Natural killer cell (primary cell): ENCODE data around the gene PEDS1. TPM values are rescaled to one million over a fixed set of nuclear protein-coding genes. Genes with fewer than 3 reads are reported as not detected.
A peak's percentile ranks its signal among the peaks of the same experiment; 100 is the strongest.
"Not testable (repeated sequence)": the region's sequence is repeated elsewhere in the genome, so short reads cannot be mapped to it uniquely, and the experiment has no call there.

Experiments used
- ATAC-seq, 3 donors: fragments of 150-1000 bp in 2 of 3; fragments of 200-7000 bp in 1 of 3; cut with Tn5 transposase; 1 replicate in 1 of 3; 2 replicates in 2 of 3; pipeline ENCODE4 v1.10.0; 2021; ENCODE audit warnings: mild to moderate bottlenecking in 2 of 3, moderate library complexity in 2 of 3
- DNase-seq, 2 donors: peaks; one replicate each; pipeline versions ENCODE4 v3.0.0 to v3.0.0-alpha.2; 2013 to 2021; ENCODE audit warnings: mixed read lengths in 1 of 2
- H3K27ac ChIP-seq: one replicate; pipeline ENCODE4 v1.5.1; 2013; ENCODE audit warnings: mild to moderate bottlenecking, low read length
- H3K27me3 ChIP-seq: one replicate; pipeline ENCODE4 v1.6.1; 2013; ENCODE audit warnings: low read length; ENCODE audit not compliant: control insufficient read depth, insufficient read depth
- H3K36me3 ChIP-seq: one replicate; pipeline ENCODE4 v1.6.1; 2013; ENCODE audit warnings: low read length; ENCODE audit not compliant: control insufficient read depth, insufficient read depth
- H3K4me1 ChIP-seq: one replicate; pipeline ENCODE4 v1.6.1; 2013; ENCODE audit warnings: low read length; ENCODE audit not compliant: control insufficient read depth, insufficient read depth
- H3K4me3 ChIP-seq: one replicate; pipeline ENCODE4 v1.5.1; 2013; ENCODE audit warnings: low read length
- H3K9me3 ChIP-seq: one replicate; pipeline ENCODE4 v1.6.1; 2013; ENCODE audit warnings: low read length; ENCODE audit not compliant: control insufficient read depth, insufficient read depth
- H3K27ac Mint-ChIP-seq, 2 donors: one replicate each; pipeline ENCODE4 v1.8.0; 2022; ENCODE audit warnings: mild to moderate bottlenecking in 2 of 2, mixed read lengths in 2 of 2, moderate library complexity in 1 of 2
- H3K27me3 Mint-ChIP-seq, 2 donors: one replicate each; pipeline ENCODE4 v1.8.0; 2022; ENCODE audit warnings: low read depth in 2 of 2, mixed read lengths in 2 of 2
- H3K36me3 Mint-ChIP-seq: one replicate; pipeline ENCODE4 v1.8.0; 2022; ENCODE audit warnings: mixed read lengths
- H3K4me1 Mint-ChIP-seq, 2 donors: one replicate each; pipeline ENCODE4 v1.8.0; 2022; ENCODE audit warnings: mixed read lengths in 2 of 2
- H3K4me3 Mint-ChIP-seq: one replicate; pipeline ENCODE4 v1.8.0; 2022; ENCODE audit warnings: mild to moderate bottlenecking, moderate library complexity, mixed read lengths
- H3K9me3 Mint-ChIP-seq, 2 donors: one replicate each; pipeline ENCODE4 v1.8.0; 2022; ENCODE audit warnings: mixed read lengths in 2 of 2
- WGBS: methylation state at CpG from one replicate; pipeline ENCODE4 v1.1.7; 2013; ENCODE audit warnings: missing lambda C conversion rate; ENCODE audit not compliant: insufficient coverage; 5-methylcytosine and 5-hydroxymethylcytosine counted together
- intact Hi-C: fragments of 100-400 bp; cut with micrococcal nuclease; formaldehyde crosslinking; loops from one replicate; pipeline ENCODE4 v1.14.2; 2022
- total RNA-seq, 4 donors: library from RNA; stranded (reverse); fragments of 120-200 nt in 1 of 4; gene quantifications; one replicate each; pipeline versions ENCODE4 v1.2.3 to v1.2.4, GENCODE V29; 2013 to 2022
- TF ChIP-seq, protein P1 (sequence below): fragments of 200-600 bp; IDR thresholded peaks from one replicate; pipeline ENCODE4 v1.8.0; 2022; ENCODE audit warnings: antibody characterized with exemption

PEDS1 gene
- total RNA-seq, result 10 to 100 TPM; 27.4 to 32.8 (median 31.5) TPM
- 19.5 TPM for total RNA-seq (2013)

DNA sequence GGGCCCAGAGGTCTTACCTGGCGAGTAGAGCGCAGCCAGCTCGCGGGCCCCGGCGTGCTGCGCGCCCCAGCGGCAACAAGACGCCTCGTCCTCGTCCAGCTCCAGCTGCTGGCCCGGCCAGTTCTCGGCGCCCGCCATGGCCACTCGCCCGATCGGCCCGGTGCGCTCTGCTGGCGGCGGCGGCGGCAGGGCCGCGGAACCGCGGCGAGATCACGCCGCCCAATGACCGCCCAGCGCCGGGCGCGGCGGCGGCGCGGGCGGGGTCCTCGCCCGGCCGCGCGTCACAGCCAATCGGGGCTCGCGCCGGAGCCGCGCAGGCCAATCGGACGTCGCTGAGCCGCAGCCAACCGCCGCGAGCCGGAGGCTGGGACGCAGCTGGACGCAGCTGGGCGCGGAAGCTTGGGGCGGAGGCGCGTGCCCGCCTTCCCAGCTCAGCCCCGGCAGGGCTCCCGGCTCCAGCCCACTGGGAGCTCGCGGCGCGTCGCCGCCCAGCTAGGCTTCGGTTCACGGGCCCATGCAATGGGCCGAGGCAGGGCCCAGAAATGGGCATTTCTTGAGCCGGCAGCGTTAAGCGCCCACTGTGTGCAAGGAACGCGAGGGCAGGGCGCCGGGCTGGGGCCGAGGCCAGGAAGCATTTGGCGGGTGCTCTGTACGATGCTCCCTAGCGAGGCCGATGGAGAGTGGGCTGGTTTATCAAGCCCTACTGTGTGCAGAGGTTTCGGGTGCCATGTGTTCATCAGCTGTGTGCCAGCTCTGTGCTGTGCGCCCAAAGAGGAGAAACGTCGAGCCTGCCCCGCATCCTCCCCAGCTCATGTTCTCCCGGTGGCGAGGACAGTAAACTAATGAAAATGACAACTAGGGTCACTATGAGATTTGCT is at the start of gene PEDS1:
PEDS1 (minus strand) TSS at position 224 of the 878 bp plus-strand sequence; CDS start at position 138, 86 bp downstream.
- WGBS, result 3% methylated on average over 99 of the region's 99 CpGs
- ATAC-seq, result peak; percentile 96 to 99 (median 98)
- H3K36me3 Mint-ChIP-seq, result no peaks in the 10 kb centered on the region
- H3K27ac Mint-ChIP-seq, result peak within 1 kb of the TSS; percentile 65 to 96
- peak within 1 kb of the TSS; percentile 81 for H3K4me3 Mint-ChIP-seq
- H3K4me1 ChIP-seq, result peaks cover 42% of the 10 kb centered on the region
- peaks cover 5% of the 10 kb centered on the region for H3K36me3 ChIP-seq
- no peaks in the 10 kb centered on the region for H3K9me3 ChIP-seq
- TF ChIP-seq, protein P1, sequence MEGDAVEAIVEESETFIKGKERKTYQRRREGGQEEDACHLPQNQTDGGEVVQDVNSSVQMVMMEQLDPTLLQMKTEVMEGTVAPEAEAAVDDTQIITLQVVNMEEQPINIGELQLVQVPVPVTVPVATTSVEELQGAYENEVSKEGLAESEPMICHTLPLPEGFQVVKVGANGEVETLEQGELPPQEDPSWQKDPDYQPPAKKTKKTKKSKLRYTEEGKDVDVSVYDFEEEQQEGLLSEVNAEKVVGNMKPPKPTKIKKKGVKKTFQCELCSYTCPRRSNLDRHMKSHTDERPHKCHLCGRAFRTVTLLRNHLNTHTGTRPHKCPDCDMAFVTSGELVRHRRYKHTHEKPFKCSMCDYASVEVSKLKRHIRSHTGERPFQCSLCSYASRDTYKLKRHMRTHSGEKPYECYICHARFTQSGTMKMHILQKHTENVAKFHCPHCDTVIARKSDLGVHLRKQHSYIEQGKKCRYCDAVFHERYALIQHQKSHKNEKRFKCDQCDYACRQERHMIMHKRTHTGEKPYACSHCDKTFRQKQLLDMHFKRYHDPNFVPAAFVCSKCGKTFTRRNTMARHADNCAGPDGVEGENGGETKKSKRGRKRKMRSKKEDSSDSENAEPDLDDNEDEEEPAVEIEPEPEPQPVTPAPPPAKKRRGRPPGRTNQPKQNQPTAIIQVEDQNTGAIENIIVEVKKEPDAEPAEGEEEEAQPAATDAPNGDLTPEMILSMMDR, result no peak
- no peaks in the 10 kb centered on the region for H3K27me3 Mint-ChIP-seq
- H3K4me3 ChIP-seq, result peak within 1 kb of the TSS; percentile 98
- H3K4me1 Mint-ChIP-seq, result peaks cover 30 to 52% of the 10 kb centered on the region in 2 donors
- H3K9me3 Mint-ChIP-seq, result no peaks in the 10 kb centered on the region
- peak; percentile 83 to 92 for DNase-seq
- H3K27ac ChIP-seq, result peak within 1 kb of the TSS; percentile 74
- no peaks in the 10 kb centered on the region for H3K27me3 ChIP-seq
- intact Hi-C loops, result loop anchor here (2.0 kb wide), 1 partner anchor 41 kb away; the partner anchor contains the start of gene UBE2V1

DNA sequence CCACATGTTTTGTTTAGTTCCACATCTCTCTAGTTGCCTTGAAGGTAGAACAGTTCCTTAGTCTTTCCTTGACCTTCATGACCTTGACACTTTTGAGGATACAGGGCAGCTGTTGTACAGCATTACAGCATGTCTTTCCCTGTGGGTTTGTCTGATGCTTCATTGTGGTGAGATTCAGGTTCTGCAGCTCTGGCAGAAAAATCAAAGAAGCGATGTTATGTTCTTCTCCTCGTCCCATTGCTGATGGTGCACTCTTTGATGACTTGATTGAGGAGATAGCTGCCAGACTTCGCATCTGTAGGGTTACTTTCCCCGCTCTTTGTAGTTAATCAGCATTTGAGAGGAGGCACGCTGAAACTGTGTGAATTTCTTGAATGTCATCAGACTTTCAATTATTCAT is 49.2 kb upstream of the PEDS1 start:
- WGBS, result 67% methylated on average over 4 of the region's 5 CpGs
- intact Hi-C loops, result no loop called here
- ATAC-seq (no peak), DNase-seq (no peak)
- Histone ChIP-seq H3K36me3 (no peaks in the 10 kb centered on the region), H3K4me3 (no peak overlapping the region), H3K27me3 (no peaks in the 10 kb centered on the region), H3K27ac (no peak overlapping the region), H3K4me1 (no peaks in the 10 kb centered on the region), H3K9me3 (peaks cover 4% of the 10 kb centered on the region)
- no peak overlapping the region for H3K27ac Mint-ChIP-seq
- H3K9me3 Mint-ChIP-seq, result peaks cover 0 to 2% of the 10 kb centered on the region in 2 donors
- H3K27me3 Mint-ChIP-seq, result peaks cover 0 to 10% of the 10 kb centered on the region in 2 donors
- TF ChIP-seq, protein P1, result no peak
- no peaks in the 10 kb centered on the region for H3K4me1 Mint-ChIP-seq
- peaks cover 5% of the 10 kb centered on the region for H3K36me3 Mint-ChIP-seq
- H3K4me3 Mint-ChIP-seq, result no peak overlapping the region

DNA sequence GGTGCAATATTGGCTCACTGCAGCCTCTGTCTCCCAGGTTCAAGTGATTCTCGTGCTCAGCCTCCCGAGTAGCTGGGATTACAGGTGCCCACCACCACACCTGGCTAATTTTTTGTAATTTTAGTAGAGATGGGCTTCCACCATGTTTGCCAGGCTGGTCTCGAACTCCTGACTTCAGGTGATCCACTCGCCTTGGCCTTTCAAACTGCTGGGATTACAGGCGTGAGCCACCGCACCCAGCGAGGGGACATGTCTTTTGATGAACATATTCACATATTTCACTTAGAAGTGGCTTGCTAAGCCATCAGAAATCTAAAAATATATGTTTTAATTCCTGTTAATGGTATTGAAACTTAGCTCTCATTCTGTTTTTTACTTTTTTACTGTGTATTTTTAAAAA is 48.2 kb upstream of the PEDS1 start:
- 99% methylated on average over 7 of the region's 7 CpGs for WGBS
- H3K4me1 Mint-ChIP-seq, H3K9me3 ChIP-seq, H3K27ac Mint-ChIP-seq, intact Hi-C loops, H3K4me3 ChIP-seq, ATAC-seq, H3K9me3 Mint-ChIP-seq, H3K4me3 Mint-ChIP-seq, H3K4me1 ChIP-seq, H3K27ac ChIP-seq, H3K27me3 Mint-ChIP-seq, H3K27me3 ChIP-seq, DNase-seq, H3K36me3 Mint-ChIP-seq, H3K36me3 ChIP-seq: not testable (repeated sequence)

DNA sequence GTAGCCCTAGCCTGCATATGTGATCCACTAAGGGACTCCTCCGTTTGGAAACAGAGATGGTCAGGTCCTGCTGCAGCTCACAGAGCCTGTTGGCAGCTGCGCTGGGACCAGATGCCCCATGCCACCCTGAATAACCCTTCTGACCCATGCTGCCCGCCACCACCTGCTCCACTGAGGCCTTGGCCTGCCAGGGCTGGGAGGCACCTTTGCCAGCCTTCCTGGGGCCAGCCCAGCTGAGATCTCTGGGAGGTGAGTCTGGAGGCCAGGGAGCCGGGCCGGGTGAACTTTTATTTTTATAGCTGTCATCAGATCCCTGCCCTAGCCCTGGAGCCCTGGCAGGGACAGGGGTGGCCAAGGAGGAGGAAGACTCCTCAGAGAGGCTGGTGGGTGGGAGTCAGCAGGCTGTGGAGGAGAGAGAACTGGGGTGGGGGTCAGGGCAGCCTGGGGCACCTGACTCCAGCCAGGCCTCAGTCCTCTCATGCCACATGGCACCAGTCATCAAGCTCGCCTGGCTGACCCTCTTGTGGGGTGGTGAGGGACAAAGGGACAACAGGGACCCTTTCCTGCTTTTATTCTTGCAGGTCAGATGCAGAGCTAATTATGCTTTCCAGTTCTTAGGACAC is 47.1 kb upstream of the PEDS1 start:
- intact Hi-C loops, result no loop called here
- ATAC-seq (no peak), DNase-seq (no peak)
- TF ChIP-seq, protein P1, result no peak
- Histone ChIP-seq H3K9me3 (peaks cover 4% of the 10 kb centered on the region), H3K36me3 (no peaks in the 10 kb centered on the region), H3K4me1 (no peaks in the 10 kb centered on the region), H3K27ac (no peak overlapping the region), H3K27me3 (no peaks in the 10 kb centered on the region), H3K4me3 (no peak overlapping the region)
- H3K27me3 Mint-ChIP-seq, result peaks cover 0 to 9% of the 10 kb centered on the region in 2 donors
- no peak overlapping the region for H3K4me3 Mint-ChIP-seq
- H3K36me3 Mint-ChIP-seq, result peaks cover 5% of the 10 kb centered on the region
- peaks cover 0 to 4% of the 10 kb centered on the region in 2 donors for H3K4me1 Mint-ChIP-seq
- peaks cover 0 to 2% of the 10 kb centered on the region in 2 donors for H3K9me3 Mint-ChIP-seq
- no peak overlapping the region for H3K27ac Mint-ChIP-seq
- 93% methylated on average over 6 of the region's 6 CpGs for WGBS
